K562 (cell line): ENCODE measurements around the gene PTGES3. TPM values are rescaled to one million over a fixed set of nuclear protein-coding genes. Genes with fewer than 3 reads are reported as not detected.

ENCODE experiments used
- ATF7 ChIP-seq: fragments of 450-650 bp; IDR thresholded peaks from 2 replicates; pipeline ENCODE4 v1.7.1; 2014; ENCODE audit warnings: mild to moderate bottlenecking, moderate library complexity
- C11orf30 ChIP-seq: fragments of 450-650 bp; IDR thresholded peaks from 2 replicates; pipeline ENCODE4 v1.6.1; 2016; ENCODE audit warnings: low read depth, mild to moderate bottlenecking
- CBX1 ChIP-seq: sonication (generic); IDR thresholded peaks from 2 replicates; pipeline ENCODE4 v1.6.1; 2016; ENCODE audit warnings: antibody characterized with exemption, low read depth, mild to moderate bottlenecking
- HDAC2 ChIP-seq: fragments of 450-650 bp; IDR thresholded peaks from 2 replicates; pipeline ENCODE4 v1.6.1; 2016; ENCODE audit warnings: mild to moderate bottlenecking
- KDM1A ChIP-seq, 2 experiments: fragments of 450-650 bp; IDR thresholded peaks; 2 replicates each; pipeline ENCODE4 v1.6.1; 2016; ENCODE audit warnings: mild to moderate bottlenecking in 2 of 2
- MNT ChIP-seq, 2 experiments: fragments of 450-650 bp; conservative IDR thresholded peaks; 2 replicates each; pipeline ENCODE4 v1.6.1; 2017; ENCODE audit warnings: mild to moderate bottlenecking in 2 of 2, moderate library complexity in 2 of 2
- PHB ChIP-seq: fragments of 250-450 bp; sonication (Bioruptor Pico); IDR thresholded peaks from 2 replicates; pipeline ENCODE4 v1.5.0; 2021
- RAD51 ChIP-seq: fragments of 450-650 bp; IDR thresholded peaks from 2 replicates; pipeline ENCODE4 v1.7.1; 2016; ENCODE audit warnings: low read depth, mild to moderate bottlenecking, borderline replicate concordance
- RFX5 ChIP-seq: IDR thresholded peaks from 2 replicates; pipeline ENCODE4 v1.6.1; 2011; ENCODE audit warnings: low read depth, mild to moderate bottlenecking, improper control_type of control experiment, low read length
- TSHZ1 ChIP-seq: fragments of 250-450 bp; sonication (Bioruptor Pico); IDR thresholded peaks from 2 replicates; pipeline ENCODE4 v1.4.0; 2020; ENCODE audit warnings: mild to moderate bottlenecking, moderate library complexity
- ZBTB7A ChIP-seq: IDR thresholded peaks from 2 replicates; pipeline ENCODE4 v1.6.1; 2011; ENCODE audit warnings: low read depth, mild to moderate bottlenecking, low read length, moderate library complexity, borderline replicate concordance; ENCODE audit not compliant: control insufficient read depth
- ZNF507 ChIP-seq: conservative IDR thresholded peaks from 2 replicates; pipeline ENCODE4 v1.6.1; 2017; ENCODE audit warnings: missing genetic modification characterization, missing compliant biosample characterization
- ZSCAN29 ChIP-seq: fragments of 450-650 bp; IDR thresholded peaks from 2 replicates; pipeline ENCODE4 v1.6.1; 2017
- polyA plus RNA-seq, 8 experiments: library from polyadenylated mRNA; depleted of rRNA in 4 of 8; stranded (reverse) in 5 of 8; unstranded in 3 of 8; fragments of >200 nt; fragmentation: Nextera tagmentation in 2 of 8; fragmentation: Illumina TruSeq in 1 of 8; extraction: Ambion mirVana in 2 of 8; extraction: Trizol in 1 of 8; gene quantifications; 2 replicates each; pipeline versions ENCODE4 v1.2.1 to v1.2.3, GENCODE V29; 2011 to 2014; ENCODE audit warnings: inconsistent platforms in 1 of 8, missing spikeins in 1 of 8
- total RNA-seq, 7 experiments: library from RNA; depleted of rRNA in 6 of 7; stranded (reverse); fragments of >200 nt in 6 of 7; fragmentation: Illumina TruSeq in 2 of 7; extraction: Trizol in 2 of 7; gene quantifications; 2 replicates each; pipeline versions ENCODE4 v1.2.1 to v1.2.3, GENCODE V29; 2011 to 2021; ENCODE audit warnings: low replicate concordance in 1 of 7
- TF ChIP-seq, protein P1 (sequence below), 2 experiments: IDR thresholded peaks in 1 of 2; conservative IDR thresholded peaks in 1 of 2; 2 replicates each; pipeline ENCODE4 v1.6.1; 2016; ENCODE audit warnings: low read depth in 2 of 2, mild to moderate bottlenecking in 1 of 2, missing compliant biosample characterization in 1 of 2, missing genetic modification characterization in 1 of 2, moderate library complexity in 1 of 2
- TF ChIP-seq, protein P2 (sequence below): fragments of 450-650 bp; IDR thresholded peaks from 2 replicates; pipeline ENCODE4 v1.6.1; 2016
- TF ChIP-seq, protein P3 (sequence below): fragments of 450-650 bp; formaldehyde crosslinking; IDR thresholded peaks from 2 replicates; pipeline ENCODE4 v1.4.0; 2020; ENCODE audit warnings: mild to moderate bottlenecking, moderate library complexity

The PTGES3 gene
- total and polyA plus RNA-seq, 9 of the 15 experiments (the other 6 are each of a cell fraction or from before 2014, with no cell fraction given), result 163 to 501 (median 213) TPM

DNA sequence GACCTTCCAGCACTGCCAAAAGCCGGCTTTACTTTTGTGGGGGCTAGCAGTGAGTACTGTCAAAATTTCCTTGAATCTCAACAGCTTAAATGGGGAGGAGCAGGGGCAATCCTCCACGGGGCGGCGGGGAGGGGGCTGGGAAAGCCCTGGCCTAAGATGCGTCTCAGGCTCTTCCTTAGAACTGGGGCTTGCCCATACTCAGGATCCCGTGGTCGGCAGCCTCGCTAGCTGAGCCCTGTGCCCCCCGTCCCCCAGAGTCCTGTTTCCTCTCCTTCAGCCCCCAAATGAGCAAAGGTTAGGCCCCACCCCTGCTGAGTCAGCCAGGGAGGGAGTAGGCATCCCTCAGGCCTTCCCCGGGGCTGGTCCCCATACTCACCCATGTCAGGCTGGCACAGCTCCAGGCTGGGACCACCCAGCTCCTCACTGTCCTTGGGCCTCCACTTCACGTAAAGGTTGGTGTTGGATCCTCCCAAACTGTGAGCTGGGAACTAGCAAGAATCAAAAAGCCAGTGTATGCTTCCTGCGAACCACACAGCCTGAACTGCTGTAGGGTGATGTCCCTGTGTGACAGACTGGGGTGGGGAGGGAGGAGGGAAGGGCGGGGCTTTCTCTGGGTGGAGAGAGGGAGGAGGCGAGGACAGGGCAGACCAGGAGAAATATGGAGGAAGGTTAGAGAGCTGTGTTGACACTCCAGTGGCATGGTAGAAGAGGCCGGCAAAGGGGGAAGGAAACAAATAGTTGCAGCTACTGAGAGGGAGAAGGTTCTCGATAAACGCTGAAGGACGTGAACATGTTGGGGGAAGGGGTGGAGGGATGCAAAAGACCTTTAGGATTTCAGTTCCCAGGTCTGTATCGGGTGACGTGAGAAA lies 52.0 kb downstream of the PTGES3 start (continued):
- TF ChIP-seq, protein P1, sequence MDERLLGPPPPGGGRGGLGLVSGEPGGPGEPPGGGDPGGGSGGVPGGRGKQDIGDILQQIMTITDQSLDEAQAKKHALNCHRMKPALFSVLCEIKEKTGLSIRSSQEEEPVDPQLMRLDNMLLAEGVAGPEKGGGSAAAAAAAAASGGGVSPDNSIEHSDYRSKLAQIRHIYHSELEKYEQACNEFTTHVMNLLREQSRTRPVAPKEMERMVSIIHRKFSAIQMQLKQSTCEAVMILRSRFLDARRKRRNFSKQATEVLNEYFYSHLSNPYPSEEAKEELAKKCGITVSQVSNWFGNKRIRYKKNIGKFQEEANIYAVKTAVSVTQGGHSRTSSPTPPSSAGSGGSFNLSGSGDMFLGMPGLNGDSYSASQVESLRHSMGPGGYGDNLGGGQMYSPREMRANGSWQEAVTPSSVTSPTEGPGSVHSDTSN (CRISPR knock-in tag; IDR thresholded peaks at IDR 0.05; ENCODE audit: low read depth), result peak; percentile 51; the same call in 1 of the 2 replicates
- TF ChIP-seq, protein P1 (tag; conservative IDR thresholded peaks at IDR 0.05; ENCODE audit: low read depth), result peak; percentile 65
- TF ChIP-seq MNT (conservative IDR thresholded peaks at IDR 0.05) (peak; percentile 36 to 49; a peak in 3 of 4 replicates), HDAC2 (0 out of 2 replicates have a peak, but pooled peaks have one; percentile 60), C11orf30 (peak; percentile 91), ZSCAN29 (no peak), PHB (CRISPR knock-in tag) (no peak), ZNF507 (tag) (no peak), KDM1A (IDR thresholded peaks at IDR 0.05) (no peak; a peak in 1 of 4 replicates), ZBTB7A (0 out of 2 replicates have a peak, but pooled peaks have one; percentile 30), RFX5 (no peak), CBX1 (no peak), ATF7 (no peak), RAD51 (no peak), TSHZ1 (CRISPR knock-in tag) (0 out of 2 replicates have a peak, but pooled peaks have one; percentile 10)
- TF ChIP-seq, protein P2, sequence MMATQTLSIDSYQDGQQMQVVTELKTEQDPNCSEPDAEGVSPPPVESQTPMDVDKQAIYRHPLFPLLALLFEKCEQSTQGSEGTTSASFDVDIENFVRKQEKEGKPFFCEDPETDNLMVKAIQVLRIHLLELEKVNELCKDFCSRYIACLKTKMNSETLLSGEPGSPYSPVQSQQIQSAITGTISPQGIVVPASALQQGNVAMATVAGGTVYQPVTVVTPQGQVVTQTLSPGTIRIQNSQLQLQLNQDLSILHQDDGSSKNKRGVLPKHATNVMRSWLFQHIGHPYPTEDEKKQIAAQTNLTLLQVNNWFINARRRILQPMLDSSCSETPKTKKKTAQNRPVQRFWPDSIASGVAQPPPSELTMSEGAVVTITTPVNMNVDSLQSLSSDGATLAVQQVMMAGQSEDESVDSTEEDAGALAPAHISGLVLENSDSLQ, result peak; percentile 95
- TF ChIP-seq, protein P3, sequence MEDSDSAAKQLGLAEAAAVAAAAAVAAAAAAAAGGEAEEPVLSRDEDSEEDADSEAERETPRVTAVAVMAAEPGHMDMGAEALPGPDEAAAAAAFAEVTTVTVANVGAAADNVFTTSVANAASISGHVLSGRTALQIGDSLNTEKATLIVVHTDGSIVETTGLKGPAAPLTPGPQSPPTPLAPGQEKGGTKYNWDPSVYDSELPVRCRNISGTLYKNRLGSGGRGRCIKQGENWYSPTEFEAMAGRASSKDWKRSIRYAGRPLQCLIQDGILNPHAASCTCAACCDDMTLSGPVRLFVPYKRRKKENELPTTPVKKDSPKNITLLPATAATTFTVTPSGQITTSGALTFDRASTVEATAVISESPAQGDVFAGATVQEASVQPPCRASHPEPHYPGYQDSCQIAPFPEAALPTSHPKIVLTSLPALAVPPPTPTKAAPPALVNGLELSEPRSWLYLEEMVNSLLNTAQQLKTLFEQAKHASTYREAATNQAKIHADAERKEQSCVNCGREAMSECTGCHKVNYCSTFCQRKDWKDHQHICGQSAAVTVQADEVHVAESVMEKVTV, result no peak
